Central memory CD4-positive, alpha-beta T cell (primary cell): ENCODE data around the gene PPP1R2.
"Not testable (repeated sequence)": the region's sequence is repeated elsewhere in the genome, so short reads cannot be mapped to it uniquely, and the experiment has no call there.

Experiments used
- DNase-seq: peaks from one replicate; pipeline ENCODE4 v3.0.0; 2022
- total RNA-seq, 3 experiments: gene quantifications; one replicate each; lab custom pipeline; 2026; lab: John Stamatoyannopoulos, UW

PPP1R2 gene
- total RNA-seq = 224 to 330 (median 225) reads per million in 3 experiments

- peak; percentile 91 for DNase-seq
These were observed at the start of gene PPP1R2 for GRCh38 chr3:195542698-195543499. TSS of gene PPP1R2 (minus strand) at chr3:195543325. CDS start at chr3:195543025, 300 bp downstream.

DNA sequence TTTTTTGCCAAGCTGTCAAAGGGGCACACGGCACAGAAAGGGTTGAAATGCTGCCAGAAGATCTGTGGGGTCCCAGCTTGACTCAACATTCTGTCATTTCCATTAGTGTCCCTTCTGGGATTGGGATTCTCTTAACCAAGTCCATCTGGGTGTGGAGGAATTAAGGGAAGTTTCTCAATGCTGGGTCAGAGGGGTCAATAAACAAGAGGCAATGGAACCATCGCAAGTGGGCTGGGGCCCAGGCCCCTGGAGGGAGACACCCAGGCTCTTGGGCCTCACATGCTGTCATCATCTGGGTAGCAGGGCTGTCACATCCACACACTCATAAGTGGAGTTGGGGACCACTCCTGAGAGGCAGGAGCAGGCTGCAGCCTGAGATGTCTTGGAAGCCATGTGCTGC, 48.7 kb upstream of the PPP1R2 start:
- DNase-seq = no peak

DNA sequence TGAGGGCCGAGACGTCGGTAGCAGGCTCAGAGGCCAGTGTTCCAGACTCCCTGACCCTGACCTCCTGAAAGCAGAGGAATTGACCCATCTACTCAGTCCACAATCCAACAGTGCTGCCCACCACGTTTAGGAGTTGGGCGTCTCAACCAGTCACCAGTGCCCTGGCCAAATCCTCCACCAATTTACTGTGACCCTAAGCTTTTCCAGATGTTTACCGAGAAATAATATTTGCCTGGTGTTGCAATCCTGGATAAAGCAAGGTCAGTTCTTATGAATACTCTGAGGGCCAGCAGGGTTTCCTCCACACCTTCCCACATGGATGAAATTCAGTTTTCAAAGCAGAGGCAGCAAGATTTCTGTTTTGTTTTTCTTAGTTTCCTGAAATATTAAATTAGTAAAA, 48.1 kb upstream of the PPP1R2 start:
- DNase-seq = no peak

DNA sequence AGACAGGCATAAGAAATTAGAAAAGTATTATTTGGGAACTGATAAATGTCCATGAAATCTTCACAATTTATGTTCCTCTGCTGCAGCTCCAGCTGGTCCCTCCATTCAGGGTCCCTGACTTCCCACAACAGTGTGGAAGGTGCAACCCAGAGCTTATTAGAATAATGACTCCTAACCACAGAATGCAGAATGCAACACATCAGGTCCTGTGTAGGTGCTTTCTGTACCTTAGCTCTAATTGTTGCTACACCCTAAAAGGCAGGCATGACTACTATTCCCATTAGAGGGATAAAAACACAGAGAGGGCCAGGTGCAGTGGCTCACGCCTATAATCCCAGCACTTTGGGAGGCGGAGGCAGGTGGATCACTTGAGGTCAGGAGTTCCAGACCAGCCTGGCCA, 47.3 kb upstream of the PPP1R2 start:
- not testable (repeated sequence) for DNase-seq

GRCh38 chr3:195589796-195590195, 46.7 kb upstream of the PPP1R2 start:
- DNase-seq = not testable (repeated sequence)

DNA sequence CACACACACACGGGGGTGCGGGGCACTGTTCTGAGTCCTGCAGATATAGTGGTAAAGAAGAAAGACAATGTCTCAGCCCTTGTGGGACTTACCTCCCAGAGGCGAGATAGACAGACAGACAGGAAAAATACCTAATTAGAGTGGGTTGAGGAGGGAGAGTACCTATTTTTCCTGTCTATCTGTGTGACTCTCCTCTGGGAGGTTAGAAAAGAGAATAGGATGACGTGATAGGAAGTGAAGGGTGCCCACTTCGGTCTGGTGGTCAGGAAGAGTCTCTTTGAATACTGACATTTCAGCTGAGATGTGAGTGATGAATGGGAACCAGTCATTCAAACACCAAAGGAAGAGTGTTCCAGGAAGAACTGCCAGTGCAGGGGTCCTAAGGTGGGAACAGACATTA, 44.7 kb upstream of the PPP1R2 start:
- peak; percentile 2 for DNase-seq

DNA sequence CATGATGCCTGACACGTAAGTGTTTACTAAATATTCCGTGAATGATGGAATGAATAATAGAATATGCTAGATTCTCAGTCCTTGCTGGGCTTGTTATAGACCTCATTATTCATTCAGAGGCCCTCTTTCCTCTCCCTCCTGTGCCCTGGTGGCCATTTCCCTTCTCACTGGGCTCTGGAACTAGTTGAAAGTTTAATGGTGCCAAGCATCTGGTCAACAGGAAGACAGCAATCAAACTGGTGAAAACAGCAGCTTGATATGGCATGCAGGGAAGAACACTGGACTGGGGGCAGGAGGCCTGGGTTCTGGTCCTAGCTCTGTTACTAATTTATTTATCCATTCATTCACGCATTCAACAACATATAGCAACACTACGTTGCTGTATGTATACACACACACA, 44.3 kb upstream of the PPP1R2 start:
- no peak for DNase-seq

DNA sequence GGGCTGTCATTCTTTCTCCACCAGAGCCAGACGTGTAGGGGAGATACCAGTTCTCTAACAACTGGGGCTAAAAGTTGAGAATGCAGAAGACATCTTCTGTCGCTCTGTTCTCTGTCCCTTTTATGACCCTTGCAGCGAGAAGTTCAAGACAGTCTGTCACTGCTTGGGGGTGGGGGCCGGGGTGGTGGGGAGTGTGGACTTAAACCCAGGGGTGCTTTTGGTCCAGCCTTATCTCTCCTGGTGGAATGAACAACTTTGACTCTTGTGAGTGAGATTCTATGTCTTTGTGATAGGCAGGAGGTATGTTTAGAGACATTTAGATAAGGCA, 41.4 kb upstream of the PPP1R2 start:
- no peak for DNase-seq

DNA sequence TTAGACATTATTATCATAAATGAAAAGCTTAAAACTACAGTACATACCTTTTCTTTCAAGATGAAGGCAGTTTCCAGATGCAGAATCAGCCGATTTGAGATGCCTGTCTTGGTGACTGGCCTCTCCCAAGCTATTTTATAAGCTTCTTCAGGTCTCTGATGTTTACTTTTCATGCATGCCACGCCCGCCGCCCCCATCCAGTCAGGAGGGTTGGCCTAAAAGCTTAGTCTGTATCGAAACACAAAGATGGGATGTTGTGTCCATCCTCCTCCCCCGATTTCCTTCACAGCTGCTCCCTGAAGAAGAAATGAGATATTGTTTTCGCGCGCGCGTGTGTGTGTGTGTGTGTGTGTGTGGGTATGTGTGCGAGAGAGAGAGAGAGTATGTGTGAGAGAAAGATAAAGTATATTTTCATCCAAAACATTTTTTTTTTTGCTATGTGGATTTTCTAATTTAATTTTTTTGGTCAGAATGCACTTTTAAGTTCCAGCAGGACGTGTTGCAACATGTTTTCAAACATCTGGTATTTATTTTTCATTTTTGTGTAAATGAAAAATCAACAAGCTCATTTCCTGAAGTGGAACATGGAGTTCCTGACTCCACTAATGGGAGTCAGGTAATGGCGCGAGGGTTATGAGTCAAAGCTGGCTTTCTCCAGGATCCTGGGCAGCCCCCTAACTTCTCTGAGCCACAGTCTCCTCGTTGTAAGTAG, 40.9 kb upstream of the PPP1R2 start, which contains the start of gene APOD:
TSS of gene APOD (minus strand) at position 110 of the 712 bp plus-strand sequence. CDS start 4,479 bp downstream, outside the sequence.
- DNase-seq = no peak

- DNase-seq = no peak
These were observed 39.8 kb upstream of the PPP1R2 start for GRCh38 chr3:195582947-195583346.

DNA sequence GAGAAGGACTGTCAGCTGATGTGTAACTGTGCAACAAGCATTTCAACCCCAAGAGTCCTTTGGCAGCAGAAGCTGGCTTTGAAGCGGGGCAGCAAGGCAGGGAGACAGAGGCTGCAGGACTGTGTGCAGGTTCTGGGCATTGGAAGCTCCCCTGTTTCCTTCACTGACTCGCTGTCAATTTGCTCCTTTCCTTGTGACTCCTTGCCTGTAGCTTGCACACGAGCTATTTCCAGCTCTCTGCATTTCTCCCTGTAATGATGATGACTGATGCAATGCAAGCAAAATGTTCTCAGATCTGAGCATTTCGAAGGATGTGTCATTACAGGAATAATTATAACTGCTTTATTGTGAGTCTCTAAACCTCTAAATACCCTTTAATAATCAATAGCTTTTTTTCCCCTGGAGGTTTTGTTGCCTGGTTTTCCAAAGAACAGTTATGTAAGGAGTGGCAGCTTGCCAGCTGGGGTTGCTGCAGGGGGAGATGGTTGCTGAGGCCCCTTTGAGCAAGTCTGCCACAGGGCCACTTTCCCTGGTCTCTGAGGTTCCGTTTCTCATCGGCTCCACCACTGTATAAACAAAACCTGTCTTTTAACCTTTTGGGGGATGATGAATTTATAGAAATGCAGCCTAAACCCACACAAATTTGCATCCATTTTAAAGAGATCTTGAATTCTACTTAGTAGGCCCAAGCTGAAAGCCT, 37.8 kb upstream of the PPP1R2 start:
- no peak for DNase-seq

DNA sequence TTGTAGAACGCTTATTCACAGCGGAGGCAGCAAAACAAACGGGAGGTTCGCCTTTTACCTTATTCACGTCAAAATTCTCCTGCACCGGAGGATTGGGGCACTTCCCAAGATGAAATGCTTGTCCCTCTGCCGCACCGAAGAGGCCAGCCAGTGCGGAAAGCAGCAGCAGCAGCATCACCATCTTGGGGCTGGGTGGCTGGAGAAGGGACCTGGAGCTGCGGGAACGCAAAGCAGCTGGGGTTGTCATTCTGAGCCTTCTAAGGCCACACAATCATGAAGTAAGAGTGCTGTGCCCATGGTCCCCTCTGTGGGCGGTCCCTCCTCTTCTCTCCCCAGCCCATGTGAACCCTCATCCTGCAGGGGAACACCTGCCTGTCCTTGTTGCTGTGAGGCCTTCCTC, 36.2 kb upstream of the PPP1R2 start:
- no peak for DNase-seq

- DNase-seq = no peak
These were observed 35.4 kb upstream of the PPP1R2 start for GRCh38 chr3:195578565-195578964.

DNA sequence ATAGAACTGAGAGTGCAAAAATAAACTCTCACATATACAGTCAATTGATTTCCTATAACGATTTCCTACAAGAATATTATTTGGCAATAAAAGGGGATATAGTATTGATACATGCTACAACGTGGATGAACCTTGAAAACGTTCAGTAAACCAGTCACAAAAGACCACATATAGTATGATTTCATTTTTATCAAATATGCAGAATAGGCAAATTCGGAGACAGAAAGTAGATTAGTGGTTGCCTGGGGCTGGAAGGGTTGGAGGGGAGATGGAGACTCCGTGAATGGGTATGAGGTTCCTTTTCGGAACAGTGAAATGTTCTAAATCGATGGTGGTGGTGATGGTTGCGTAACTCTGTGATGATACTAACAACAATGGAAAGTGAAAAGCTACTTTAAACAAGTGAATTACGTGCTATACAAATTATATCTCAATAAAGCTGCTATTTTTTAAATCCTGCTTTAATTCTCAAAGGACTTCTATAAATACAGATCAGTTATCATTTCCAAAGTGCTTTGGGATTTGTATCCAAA, 34.6 kb upstream of the PPP1R2 start:
- no peak for DNase-seq

DNA sequence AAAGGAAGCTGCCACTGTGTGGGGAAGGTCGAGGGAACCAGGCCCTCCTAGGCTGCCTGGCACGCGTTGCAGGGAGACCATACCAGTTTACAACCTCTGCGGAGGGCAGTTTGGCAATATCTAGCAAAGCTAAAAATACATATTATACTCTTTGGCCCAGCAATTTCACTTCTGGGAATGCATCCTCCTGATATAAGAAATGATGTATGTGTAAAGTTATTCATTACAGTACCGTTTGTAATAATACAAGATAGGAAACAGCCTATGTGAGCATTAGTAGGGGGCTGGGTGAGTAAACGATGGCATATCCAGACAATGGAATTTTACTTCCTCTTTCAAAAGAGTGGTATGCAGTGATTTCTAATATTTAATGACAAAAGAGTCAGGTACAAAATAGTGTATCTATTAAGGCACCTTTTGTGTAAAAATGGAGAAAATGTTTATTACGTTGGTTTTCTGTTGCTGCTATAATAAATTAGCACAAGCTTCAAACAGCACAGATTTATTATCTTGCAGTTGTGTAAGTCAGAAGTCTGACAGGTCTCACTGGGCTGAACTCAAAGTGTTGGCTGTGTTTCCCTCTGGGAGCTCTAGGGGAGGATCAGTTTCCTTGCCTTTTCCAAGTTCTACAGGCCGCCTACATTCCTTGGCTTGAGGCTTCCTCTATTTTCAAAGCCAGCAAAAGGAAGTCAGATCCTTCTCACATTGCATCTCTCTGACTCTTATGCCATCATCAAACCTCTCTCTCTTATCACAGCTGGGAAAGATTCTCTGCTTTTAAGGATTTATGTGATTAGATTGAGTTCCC, 31.6 kb upstream of the PPP1R2 start:
- DNase-seq = no peak

DNA sequence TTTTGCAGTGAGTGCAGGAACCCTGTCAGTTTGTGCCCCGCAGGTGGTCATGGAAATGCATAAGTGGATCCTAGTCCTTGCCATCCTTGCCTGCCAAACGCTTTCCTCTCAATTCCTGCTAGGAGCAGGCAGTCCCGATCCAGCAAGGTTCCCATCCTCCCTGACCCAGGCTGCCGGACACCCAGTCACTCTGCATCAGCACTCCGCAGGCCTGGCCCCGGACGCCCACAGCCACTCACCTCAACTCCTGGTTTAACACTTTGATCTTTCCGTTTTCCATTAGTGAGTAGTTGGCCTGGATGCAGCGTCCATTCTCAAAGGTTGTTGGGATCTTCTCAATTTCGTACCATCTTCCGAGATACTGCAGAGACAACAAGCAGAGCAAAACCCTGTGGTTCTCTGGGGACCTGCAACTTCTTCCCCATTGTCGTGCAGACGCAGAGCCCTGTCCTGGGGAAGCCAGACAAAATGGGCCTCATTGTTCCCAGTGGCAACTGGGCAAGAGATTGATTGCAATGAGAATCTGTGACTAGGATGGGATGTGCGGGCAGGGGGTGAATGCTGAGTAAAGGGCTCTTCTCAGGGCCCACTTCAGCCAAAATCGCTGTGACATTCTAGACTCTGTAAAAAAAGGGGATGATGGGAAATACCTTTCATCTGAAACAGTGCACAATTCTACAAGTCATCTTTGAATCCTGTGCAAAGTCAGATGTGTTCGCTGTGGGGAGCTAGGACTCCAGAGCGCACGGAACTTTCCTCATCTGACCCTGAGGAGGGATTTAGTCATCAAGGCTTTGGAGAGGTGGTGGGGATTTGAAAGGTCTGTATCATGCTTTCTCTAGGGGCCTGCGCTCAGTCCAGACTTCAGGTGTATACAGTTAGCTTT, 30.7 kb upstream of the PPP1R2 start:
- no peak for DNase-seq

DNA sequence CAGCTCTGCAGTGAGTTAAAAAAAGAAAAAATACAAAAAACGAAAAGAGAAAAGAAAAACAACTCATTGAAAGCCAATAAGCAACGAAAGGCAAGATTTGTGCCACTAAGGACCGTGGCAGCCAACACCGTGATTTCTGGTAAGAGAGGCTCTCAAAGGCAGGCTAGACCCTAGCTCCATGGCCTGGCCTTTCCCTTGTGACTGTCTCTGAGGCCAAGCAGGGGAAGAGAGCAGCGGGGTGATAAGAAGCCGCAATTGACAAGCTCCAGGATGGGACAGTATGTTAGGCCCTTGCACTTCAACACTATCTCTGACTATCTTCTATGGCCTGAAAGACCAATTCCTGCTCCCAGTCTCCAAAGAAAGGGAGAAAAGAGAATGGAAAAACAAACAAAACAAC, 28.2 kb upstream of the PPP1R2 start:
- no peak for DNase-seq

DNA sequence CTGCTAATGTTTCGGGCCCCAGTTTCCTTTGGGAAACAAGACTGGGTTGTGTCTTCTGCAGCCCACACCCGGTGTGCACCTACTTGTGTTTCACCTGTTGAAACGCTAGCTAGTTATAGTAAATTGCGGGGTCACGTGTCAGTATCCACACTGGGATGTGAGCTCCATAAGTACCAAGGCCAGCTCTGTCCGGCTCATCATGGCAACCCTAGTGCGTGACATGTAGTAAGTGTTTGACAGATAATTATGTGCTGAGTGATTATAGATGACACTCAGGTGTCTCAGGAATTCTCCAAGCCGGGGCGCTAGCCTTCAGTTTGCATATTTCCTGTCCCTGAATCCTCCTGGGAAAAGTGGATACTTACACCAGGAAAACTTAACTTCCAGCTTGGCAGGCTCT, 27.8 kb upstream of the PPP1R2 start:
- DNase-seq = no peak

DNA sequence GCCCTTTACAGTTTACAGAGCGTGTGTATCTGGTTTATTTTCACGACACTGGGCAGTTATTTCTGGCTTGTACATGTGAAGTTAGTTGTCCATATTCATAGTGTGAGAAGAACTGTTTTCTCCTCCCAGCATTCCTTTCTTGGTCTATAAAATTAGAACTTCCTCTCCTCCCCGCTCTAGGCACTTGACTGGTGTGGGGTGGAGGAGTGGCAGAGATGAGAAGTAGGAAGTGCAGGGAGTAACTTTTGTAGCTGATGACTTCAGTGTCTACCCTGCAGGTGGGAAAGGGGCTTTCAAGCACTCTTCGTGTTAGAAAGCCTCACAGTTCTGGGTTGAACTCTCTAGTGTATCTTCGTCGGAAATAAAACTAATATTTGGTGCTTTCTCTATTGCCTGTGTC, 27.2 kb upstream of the PPP1R2 start:
- no peak for DNase-seq

- DNase-seq = no peak
These were observed 25.5 kb upstream of the PPP1R2 start for GRCh38 chr3:195568630-195569029.

DNA sequence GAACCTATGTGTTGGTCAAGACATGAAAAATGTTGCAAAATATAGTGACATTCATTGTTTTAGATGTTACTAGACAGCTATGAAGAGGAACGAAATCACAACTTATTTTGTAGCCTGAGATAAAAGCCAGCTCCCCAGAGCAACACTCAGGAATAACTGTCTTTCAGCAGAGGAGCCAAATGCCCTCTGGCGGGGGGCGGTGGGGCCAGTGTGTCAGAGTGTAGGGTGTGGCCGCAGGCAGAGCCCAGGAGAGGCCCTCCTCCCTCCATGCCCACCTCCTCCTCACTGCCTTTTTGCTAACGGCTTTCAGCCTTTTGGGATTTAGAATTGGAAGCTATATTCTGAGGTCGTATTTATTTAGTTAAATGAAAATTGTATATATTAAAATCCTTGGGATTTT, 23.7 kb upstream of the PPP1R2 start:
- DNase-seq = no peak
